SU-DHL-6 (cell line): ENCODE results near the gene PRELP.

Experiments used
- CTCF ChIP-seq: fragments of 200-600 bp; sonication (generic); IDR thresholded peaks from one replicate; pipeline ENCODE4 v1.5.1; 2017; ENCODE audit warnings: antibody characterized with exemption, mild to moderate bottlenecking, low read length, moderate library complexity; ENCODE audit not compliant: insufficient read depth, poor library complexity, severe bottlenecking
- EZH2phosphoT487 ChIP-seq: fragments of 200-600 bp; sonication (generic), shearing (Covaris generic); conservative IDR thresholded peaks from 2 replicates; pipeline ENCODE4 v1.6.1; 2018; ENCODE audit warnings: mild to moderate bottlenecking, antibody characterized with exemption, low read length, moderate library complexity, mixed read lengths

- no peak for TF ChIP-seq CTCF
- TF ChIP-seq EZH2phosphoT487, result no peak
Observed at GRCh38 chr1:203537806-203538464, 62.3 kb downstream of the PRELP start.
